ENCODE measurements around the gene ADAMTS13.

The ADAMTS13 gene

DNA sequence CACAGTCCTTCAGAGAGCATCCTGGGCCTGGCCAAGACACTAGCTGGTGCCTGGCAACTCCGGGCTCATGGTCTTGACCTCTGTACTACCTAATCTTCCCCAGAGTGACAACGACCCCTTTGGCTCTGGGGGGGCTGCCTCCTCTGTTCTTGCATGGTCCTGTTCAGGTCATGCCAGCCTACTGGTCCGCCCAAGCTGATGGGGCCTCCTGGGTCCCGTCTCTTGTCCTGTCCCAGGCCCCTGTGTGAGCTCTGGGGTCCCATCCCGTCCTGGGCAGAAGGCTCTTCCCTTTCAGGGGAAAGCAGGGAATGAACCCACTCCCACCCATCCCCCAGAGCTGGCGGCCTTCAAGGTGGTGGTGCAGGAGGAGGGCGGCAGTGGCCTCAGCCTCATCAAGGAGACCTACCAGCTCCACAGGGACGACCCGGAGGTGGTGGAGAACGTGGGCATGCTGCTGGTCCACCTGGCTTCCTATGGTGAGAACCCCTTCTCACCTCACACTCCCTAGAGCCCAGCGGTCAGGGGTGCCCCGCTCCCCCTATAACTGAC lies 17.6 kb upstream of the ADAMTS13 start:
- TF ChIP-seq, protein P1, sequence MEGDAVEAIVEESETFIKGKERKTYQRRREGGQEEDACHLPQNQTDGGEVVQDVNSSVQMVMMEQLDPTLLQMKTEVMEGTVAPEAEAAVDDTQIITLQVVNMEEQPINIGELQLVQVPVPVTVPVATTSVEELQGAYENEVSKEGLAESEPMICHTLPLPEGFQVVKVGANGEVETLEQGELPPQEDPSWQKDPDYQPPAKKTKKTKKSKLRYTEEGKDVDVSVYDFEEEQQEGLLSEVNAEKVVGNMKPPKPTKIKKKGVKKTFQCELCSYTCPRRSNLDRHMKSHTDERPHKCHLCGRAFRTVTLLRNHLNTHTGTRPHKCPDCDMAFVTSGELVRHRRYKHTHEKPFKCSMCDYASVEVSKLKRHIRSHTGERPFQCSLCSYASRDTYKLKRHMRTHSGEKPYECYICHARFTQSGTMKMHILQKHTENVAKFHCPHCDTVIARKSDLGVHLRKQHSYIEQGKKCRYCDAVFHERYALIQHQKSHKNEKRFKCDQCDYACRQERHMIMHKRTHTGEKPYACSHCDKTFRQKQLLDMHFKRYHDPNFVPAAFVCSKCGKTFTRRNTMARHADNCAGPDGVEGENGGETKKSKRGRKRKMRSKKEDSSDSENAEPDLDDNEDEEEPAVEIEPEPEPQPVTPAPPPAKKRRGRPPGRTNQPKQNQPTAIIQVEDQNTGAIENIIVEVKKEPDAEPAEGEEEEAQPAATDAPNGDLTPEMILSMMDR (IDR thresholded peaks at IDR 0.05; ENCODE audit: low read depth, low read length) = no peak
- no peak for DNase-seq (ENCODE audit: extremely low read depth, low read depth)

DNA sequence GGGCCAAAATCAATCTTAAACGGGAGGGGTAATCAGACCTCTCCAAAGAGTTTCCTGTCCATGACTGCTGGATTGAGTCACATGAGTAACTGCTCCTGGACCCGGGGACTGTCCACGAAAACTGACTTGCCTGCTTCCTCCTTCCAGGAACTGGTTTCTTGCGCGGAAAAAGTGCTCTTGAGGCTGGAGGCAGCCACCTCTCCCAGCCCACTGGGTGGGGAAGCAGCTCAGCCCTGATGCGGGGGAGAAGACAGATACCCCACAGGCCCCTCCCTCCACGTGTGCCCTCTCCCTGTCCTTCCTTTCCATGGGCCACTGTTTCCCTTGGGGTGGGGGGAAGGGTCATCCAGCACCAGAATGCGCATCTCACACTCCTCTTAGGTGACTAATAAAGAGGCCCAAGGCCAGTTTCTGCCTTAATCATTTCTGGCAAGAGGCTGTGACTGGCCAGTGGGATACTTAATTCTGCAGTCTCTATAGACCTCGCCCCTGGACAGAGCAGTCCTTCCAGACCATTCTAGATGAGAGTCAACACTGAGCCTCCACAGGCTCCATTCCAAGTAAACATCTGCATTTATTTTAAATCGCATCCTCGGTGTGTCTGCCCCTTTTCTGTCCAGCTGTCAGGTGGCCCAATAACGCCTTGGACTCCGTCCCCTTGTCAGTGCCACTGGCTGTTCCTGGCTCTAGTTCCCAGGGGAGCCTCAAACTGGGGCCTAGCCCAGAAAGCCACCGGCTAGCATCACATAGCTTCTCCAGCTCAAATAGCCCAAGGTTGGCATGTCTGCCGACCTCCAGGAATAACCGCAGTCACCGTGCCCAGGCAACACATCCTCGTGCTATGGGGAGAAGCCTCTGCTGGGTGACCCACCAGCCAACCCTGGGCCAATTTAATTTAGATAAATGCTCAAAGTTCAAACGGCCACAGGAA lies 16.4 kb upstream of the ADAMTS13 start:
- peak; percentile 7 for DNase-seq (ENCODE audit: extremely low read depth, low read depth)
- TF ChIP-seq, protein P1 (IDR thresholded peaks at IDR 0.05; ENCODE audit: low read depth, low read length) = no peak

GRCh38 chr9:133406480-133407307 lies 15.5 kb upstream of the ADAMTS13 start:
- TF ChIP-seq, protein P1 (IDR thresholded peaks at IDR 0.05; ENCODE audit: low read depth, low read length) = peak; percentile 93
- peak; percentile 25 for DNase-seq (ENCODE audit: extremely low read depth, low read depth)

GRCh38 chr9:133408042-133408441 lies 14.1 kb upstream of the ADAMTS13 start:
- DNase-seq (ENCODE audit: extremely low read depth, low read depth) = no peak
- TF ChIP-seq, protein P1 (IDR thresholded peaks at IDR 0.05; ENCODE audit: low read depth, low read length) = no peak

DNA sequence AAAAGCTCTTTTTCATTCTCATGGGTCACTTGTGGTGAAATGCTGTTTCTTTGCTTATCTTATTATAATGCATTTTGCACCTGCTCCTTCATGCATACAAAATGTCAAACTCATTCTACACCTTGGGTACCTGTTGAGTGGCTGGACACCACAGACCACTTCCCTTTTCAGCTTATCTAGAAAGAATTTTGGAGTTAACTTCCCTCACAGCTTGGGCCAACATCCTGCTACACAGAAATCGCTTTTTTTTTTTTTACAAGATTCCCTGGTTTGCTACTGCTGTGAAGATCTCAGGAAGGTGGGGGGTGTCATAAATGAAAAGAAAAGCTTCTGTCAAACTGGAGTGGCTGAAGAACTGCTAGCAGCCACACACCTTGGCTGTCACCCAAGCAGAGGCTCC lies 7.0 kb upstream of the ADAMTS13 start:
- no peak for DNase-seq (ENCODE audit: extremely low read depth, low read depth)
- TF ChIP-seq, protein P1 (IDR thresholded peaks at IDR 0.05; ENCODE audit: low read depth, low read length) = no peak

DNA sequence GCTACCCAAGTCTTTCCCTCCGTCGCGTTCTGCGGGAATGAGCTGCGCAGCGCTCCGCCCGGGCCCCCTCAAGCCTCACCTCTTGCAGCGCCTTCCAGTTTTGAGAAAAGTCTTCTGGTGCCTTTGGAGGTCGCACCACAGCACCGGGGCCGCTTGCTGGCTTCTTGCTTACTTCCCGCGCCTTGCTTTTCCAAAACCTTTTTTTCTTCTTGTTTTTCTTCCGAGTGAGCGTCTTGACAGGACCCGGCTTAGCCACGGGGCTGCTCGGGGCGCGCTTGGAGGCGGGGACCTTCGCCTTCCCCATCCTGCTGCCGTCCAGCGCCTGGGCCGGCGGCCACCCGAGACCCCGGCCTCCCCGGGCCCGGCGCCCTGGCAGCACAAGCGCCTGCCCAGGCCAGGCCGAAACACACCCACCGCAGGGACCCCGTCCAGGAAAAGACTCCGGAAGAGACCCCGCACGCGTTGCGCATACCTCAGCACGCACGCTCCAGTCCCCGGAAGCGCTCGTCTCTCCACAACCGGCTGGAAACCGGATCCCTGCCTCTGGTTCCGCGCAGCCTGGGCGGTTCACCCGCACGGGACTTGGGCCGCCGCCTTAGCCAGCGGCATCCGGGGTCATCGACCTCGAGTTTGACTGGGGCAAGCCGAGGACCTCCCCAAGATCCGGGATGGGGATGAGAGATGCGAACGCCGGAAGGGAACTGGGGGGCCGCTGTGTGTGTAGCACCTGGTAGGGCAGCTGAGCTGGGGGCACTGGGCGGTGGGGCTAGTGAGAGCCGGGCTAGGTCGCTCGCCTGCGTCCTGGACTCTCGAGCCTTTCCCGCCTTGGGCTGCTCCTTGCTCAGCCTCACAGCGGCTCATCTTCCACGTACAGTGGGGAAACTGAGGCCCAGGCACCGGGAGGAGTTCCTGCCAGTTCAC lies 4.4 kb upstream of the ADAMTS13 start, which contains the start of gene REXO4:
Gene REXO4 (minus strand): TSS at position 470 of the 921 bp plus-strand sequence. CDS start 166 bp downstream, at position 304.
- TF ChIP-seq, protein P1 (IDR thresholded peaks at IDR 0.05; ENCODE audit: low read depth, low read length) = no peak
- DNase-seq (ENCODE audit: extremely low read depth, low read depth) = peak; percentile 54
